Right cardiac atrium (tissue), 5 donors: Measurements from ENCODE around the gene DCAF12. TPM values are rescaled to one million over a fixed set of nuclear protein-coding genes. Genes with fewer than 3 reads are reported as not detected.
A peak's percentile ranks its signal among the peaks of the same experiment; 100 is the strongest.

Experiments used
- ATAC-seq, 2 donors: fragments of 200-7000 bp; cut with Tn5 transposase; one replicate each; pipeline versions ENCODE4 v1.8.0 to v1.9.1; 2020; ENCODE audit warnings: moderate library complexity in 2 of 2, mild to moderate bottlenecking in 1 of 2
- DNase-seq, 3 donors: peaks; one replicate each; pipeline ENCODE4 v3.0.0-alpha.2; 2020
- H3K27ac ChIP-seq: one replicate; pipeline ENCODE4 v1.5.1; 2013; ENCODE audit warnings: mild to moderate bottlenecking, low read length, control low read depth, moderate library complexity
- H3K27me3 ChIP-seq: one replicate; pipeline ENCODE4 v1.6.1; 2013; ENCODE audit not compliant: control insufficient read depth, insufficient read depth
- H3K4me1 ChIP-seq: one replicate; pipeline ENCODE4 v1.6.1; 2013; ENCODE audit warnings: low read length; ENCODE audit not compliant: control insufficient read depth, insufficient read depth
- H3K4me3 ChIP-seq: one replicate; pipeline ENCODE4 v1.5.1; 2013; ENCODE audit warnings: low read length, control low read depth
- H3K9me3 ChIP-seq: one replicate; pipeline ENCODE4 v1.6.1; 2013; ENCODE audit warnings: low read length; ENCODE audit not compliant: control insufficient read depth
- WGBS: extraction: QIAGEN DNeasy Blood & Tissue Kit; methylation state at CpG from one replicate; pipeline ENCODE4 v1.1.7; 2013; 5-methylcytosine and 5-hydroxymethylcytosine counted together
- intact Hi-C, 4 donors: fragments of 100-400 bp; cut with DNase I; formaldehyde crosslinking; loops; one replicate each; pipeline versions ENCODE4 v1.11.0 to v1.14.0; 2022 to 2023
- polyA plus RNA-seq: library from polyadenylated mRNA; stranded (reverse); fragments of 200-250 nt; gene quantifications from one replicate; pipeline ENCODE4 v1.2.3, GENCODE V29; 2013
- total RNA-seq, 4 donors: library from RNA; stranded (reverse); fragmentation: NEBNext Ultra II Directional; extraction: Animal tissue kit (Norgen Biotek cat#: 25700); gene quantifications; one replicate each; pipeline ENCODE4 v1.2.1, GENCODE V29; 2021
- donor health status: healthy with polysubstance abuse.
- donor health status: DM: no; HTN: yes; CAD: no.
- donor health status: DM: no; HTN: no; CAD: no.
- donor health status: DM: no; HTN: yes; CAD: no; lungs with severe emphysema.
- donor health status: DM: yes; HTN: yes; CAD: no.

The DCAF12 gene
- total and polyA plus RNA-seq, 5 donors: 8.3 to 17.1 (median 15.1) TPM

- intact Hi-C loops: loop anchor here in 1 of 4 donors (10.0 kb wide), 1 partner anchor 130 kb away; no protein-coding TSS in a partner anchor
- H3K27ac ChIP-seq: no peak overlapping the region
- H3K4me1 ChIP-seq: peaks cover 4% of the 10 kb centered on the region
- H3K9me3 ChIP-seq: no peaks in the 10 kb centered on the region
- WGBS: 38% methylated on average over 6 of the region's 6 CpGs
- no peak for ATAC-seq
- DNase-seq: no peak
- peak overlapping the region; percentile 87 for H3K4me3 ChIP-seq
- no peaks in the 10 kb centered on the region for H3K27me3 ChIP-seq
These were observed 1.6 kb downstream of the DCAF12 start for GRCh38 chr9:34124926-34125325.

DNA sequence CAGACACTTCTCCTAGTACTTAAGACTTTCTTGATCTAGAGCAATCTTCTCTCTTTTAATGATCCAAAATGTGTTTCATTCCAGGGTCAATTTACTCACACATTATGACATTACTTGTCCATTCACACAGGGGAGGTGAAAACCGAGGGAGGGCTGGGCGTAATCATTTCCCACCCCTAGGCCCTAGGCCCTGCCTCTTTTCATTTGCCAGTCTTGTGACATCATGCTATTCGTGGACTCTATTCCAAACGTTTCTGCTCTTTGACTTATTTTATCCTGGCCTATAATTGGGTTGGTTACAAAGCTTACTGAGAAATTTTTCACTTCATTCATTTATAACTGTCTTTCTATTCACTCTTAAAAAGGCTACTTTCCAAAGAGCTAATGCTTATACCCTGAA, 2.4 kb downstream of the DCAF12 start:
- H3K4me1 ChIP-seq: peaks cover 4% of the 10 kb centered on the region
- DNase-seq (no peak), ATAC-seq (no peak)
- WGBS: 38% methylated on average over 4 of the region's 4 CpGs
- H3K4me3 ChIP-seq: no peak overlapping the region
- no peak overlapping the region for H3K27ac ChIP-seq
- H3K9me3 ChIP-seq: no peaks in the 10 kb centered on the region
- no peaks in the 10 kb centered on the region for H3K27me3 ChIP-seq
- intact Hi-C loops: loop anchor here in 1 of 4 donors (10.0 kb wide), 1 partner anchor 131 kb away; no protein-coding TSS in a partner anchor

DNA sequence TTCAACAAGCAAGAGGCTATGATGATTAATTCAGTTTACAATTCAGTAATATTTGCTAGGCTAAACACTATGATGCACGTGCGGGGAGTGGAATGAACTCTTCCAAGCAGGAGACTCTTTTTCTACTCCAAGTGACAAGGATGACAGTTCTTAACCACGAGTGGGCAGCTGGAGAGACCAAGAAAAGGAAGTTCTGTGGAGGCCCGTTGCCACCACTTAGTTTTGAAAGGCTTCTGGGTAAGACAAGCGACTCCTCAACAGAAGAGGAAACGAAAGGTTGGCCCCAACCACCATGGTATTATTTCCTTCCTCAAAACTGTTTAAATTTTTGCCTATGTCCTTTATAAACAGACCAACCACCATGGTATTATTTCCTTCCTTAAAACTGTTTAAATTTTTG, 2.8 kb downstream of the DCAF12 start:
- 50% methylated on average over 6 of the region's 6 CpGs for WGBS
- H3K4me1 ChIP-seq: peaks cover 4% of the 10 kb centered on the region

DNA sequence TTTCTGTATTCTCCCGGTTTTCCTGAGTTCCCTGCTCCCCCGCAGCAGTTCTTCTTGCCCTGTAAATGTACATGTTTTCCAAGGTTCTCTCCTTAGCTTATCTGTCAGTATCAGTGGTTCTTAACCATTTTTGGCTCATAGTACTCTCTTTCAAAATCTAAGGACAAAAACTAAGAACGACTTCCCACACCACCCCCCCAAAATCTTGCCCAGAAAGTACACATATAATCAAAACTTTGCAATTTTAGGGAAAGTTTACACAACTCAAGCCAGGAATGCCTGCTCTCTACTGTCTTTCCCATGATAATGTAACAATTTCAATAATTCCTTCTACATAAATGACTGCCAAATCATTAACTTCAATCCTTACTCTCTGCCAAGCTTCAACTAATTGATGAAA, 4.5 kb downstream of the DCAF12 start:
- no peak for DNase-seq
- H3K4me3 ChIP-seq: no peak overlapping the region
- intact Hi-C loops: loop anchor here in 1 of 4 donors (10.0 kb wide), 1 partner anchor 133 kb away; no protein-coding TSS in a partner anchor
- no peak for ATAC-seq
- no peaks in the 10 kb centered on the region for H3K9me3 ChIP-seq
- no peaks in the 10 kb centered on the region for H3K27me3 ChIP-seq
- WGBS: 49% methylated on average over 3 of the region's 3 CpGs
- peaks cover 4% of the 10 kb centered on the region for H3K4me1 ChIP-seq
- no peak overlapping the region for H3K27ac ChIP-seq

More for the DNA sequence above, 2.8 kb downstream of the DCAF12 start:
- no peaks in the 10 kb centered on the region for H3K27me3 ChIP-seq
- no peak overlapping the region for H3K4me3 ChIP-seq
- H3K9me3 ChIP-seq: no peaks in the 10 kb centered on the region
- intact Hi-C loops: loop anchor here in 1 of 4 donors (10.0 kb wide), 1 partner anchor 131 kb away; no protein-coding TSS in a partner anchor
- no peak overlapping the region for H3K27ac ChIP-seq
- ATAC-seq: no peak
- no peak for DNase-seq

GRCh38 chr9:34119713-34120112, 6.8 kb downstream of the DCAF12 start:
- Histone ChIP-seq H3K4me3 (no peak overlapping the region), H3K27me3 (no peaks in the 10 kb centered on the region), H3K9me3 (no peaks in the 10 kb centered on the region), H3K4me1 (peaks cover 4% of the 10 kb centered on the region), H3K27ac (no peak overlapping the region)
- intact Hi-C loops: loop anchor here in 1 of 4 donors (10.0 kb wide), 1 partner anchor 135 kb away; no protein-coding TSS in a partner anchor
- ATAC-seq (no peak), DNase-seq (no peak)
- WGBS: 93% methylated on average over 3 of the region's 3 CpGs

GRCh38 chr9:34114436-34114835, 12.1 kb downstream of the DCAF12 start:
- H3K27me3 ChIP-seq: no peaks in the 10 kb centered on the region
- intact Hi-C loops: no loop called here
- ATAC-seq (no peak), DNase-seq (no peak)
- H3K9me3 ChIP-seq: no peaks in the 10 kb centered on the region
- H3K4me1 ChIP-seq: peaks cover 4% of the 10 kb centered on the region
- H3K27ac ChIP-seq: no peak overlapping the region
- WGBS: 71% methylated on average over 4 of the region's 4 CpGs
- no peak overlapping the region for H3K4me3 ChIP-seq

- DNase-seq (no peak), ATAC-seq (no peak)
- H3K4me3 ChIP-seq: no peak overlapping the region
- H3K4me1 ChIP-seq: peaks cover 2% of the 10 kb centered on the region
- intact Hi-C loops: no loop called here
- H3K27ac ChIP-seq: no peak overlapping the region
- no peaks in the 10 kb centered on the region for H3K9me3 ChIP-seq
- no peaks in the 10 kb centered on the region for H3K27me3 ChIP-seq
- 96% methylated on average over 5 of the region's 5 CpGs for WGBS
These were observed 20.4 kb downstream of the DCAF12 start for GRCh38 chr9:34106110-34106509.

- intact Hi-C loops: no loop called here
- DNase-seq: no peak
- ATAC-seq: no peak
- Histone ChIP-seq H3K4me3 (no peak overlapping the region), H3K9me3 (no peaks in the 10 kb centered on the region), H3K27ac (no peak overlapping the region), H3K4me1 (no peaks in the 10 kb centered on the region), H3K27me3 (no peaks in the 10 kb centered on the region)
- 91% methylated on average over 11 of the region's 11 CpGs for WGBS
These were observed 23.7 kb downstream of the DCAF12 start for GRCh38 chr9:34102796-34103195.

- Histone ChIP-seq H3K4me1 (no peaks in the 10 kb centered on the region), H3K27me3 (no peaks in the 10 kb centered on the region), H3K9me3 (no peaks in the 10 kb centered on the region), H3K27ac (no peak overlapping the region), H3K4me3 (no peak overlapping the region)
- ATAC-seq: no peak
- DNase-seq: no peak
- 83% methylated on average over 5 of the region's 5 CpGs for WGBS
- intact Hi-C loops: no loop called here
These were observed 28.2 kb downstream of the DCAF12 start for GRCh38 chr9:34098307-34098706.

DNA sequence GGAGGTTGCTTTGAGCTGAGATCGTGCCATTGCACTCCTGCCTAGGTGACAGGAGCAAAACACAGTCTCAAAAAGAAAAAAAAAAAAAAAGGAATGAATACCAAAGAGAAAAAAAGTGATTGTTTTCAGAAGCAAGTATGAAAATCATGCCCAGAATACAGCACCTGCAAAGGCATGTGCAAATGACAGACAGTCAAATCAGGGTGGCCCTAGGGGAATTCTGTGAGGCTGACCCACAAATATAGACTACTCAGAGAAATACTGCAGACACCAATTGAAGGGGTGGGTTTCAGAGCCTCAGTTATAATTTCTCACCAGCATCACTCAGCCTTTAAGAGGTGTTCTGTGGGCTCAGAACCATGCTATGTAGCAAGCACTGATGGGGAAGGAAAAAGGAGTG, 28.6 kb downstream of the DCAF12 start:
- no peak for ATAC-seq
- intact Hi-C loops: no loop called here
- no peak overlapping the region for H3K27ac ChIP-seq
- no peaks in the 10 kb centered on the region for H3K4me1 ChIP-seq
- 98% methylated on average over 1 of the region's 1 CpG for WGBS
- H3K9me3 ChIP-seq: no peaks in the 10 kb centered on the region
- DNase-seq: no peak
- no peak overlapping the region for H3K4me3 ChIP-seq
- H3K27me3 ChIP-seq: no peaks in the 10 kb centered on the region

GRCh38 chr9:34096751-34097150, 29.7 kb downstream of the DCAF12 start:
- DNase-seq (no peak), ATAC-seq (no peak)
- intact Hi-C loops: no loop called here
- H3K9me3 ChIP-seq: no peaks in the 10 kb centered on the region
- H3K27me3 ChIP-seq: no peaks in the 10 kb centered on the region
- H3K4me3 ChIP-seq: no peak overlapping the region
- WGBS: 64% methylated on average over 4 of the region's 4 CpGs
- no peak overlapping the region for H3K27ac ChIP-seq
- no peaks in the 10 kb centered on the region for H3K4me1 ChIP-seq

DNA sequence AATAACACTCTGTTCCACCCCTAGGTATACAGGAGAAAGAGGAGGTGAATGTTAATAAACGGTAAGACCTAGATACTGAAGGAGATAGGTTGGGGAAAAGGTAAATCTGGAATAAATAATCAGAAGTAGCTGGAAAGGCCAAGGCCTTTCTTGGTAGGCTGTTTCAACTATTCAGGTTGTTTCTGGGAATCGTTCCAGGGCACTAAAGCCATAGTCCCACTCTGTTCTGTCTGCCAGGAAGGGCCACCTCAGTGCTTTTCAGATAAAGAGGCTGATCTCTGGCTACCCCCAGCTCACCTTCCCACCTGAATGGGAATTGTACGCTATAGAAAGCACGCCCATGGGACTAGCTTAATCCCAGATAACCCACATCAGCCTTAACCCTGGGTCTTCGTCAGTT, 32.9 kb downstream of the DCAF12 start:
- H3K4me3 ChIP-seq: no peak overlapping the region
- ATAC-seq (no peak), DNase-seq (no peak)
- intact Hi-C loops: no loop called here
- WGBS: 95% methylated on average over 5 of the region's 5 CpGs
- H3K9me3 ChIP-seq: no peaks in the 10 kb centered on the region
- no peaks in the 10 kb centered on the region for H3K27me3 ChIP-seq
- no peak overlapping the region for H3K27ac ChIP-seq
- H3K4me1 ChIP-seq: no peaks in the 10 kb centered on the region
